Cardiac muscle cell (in vitro differentiated cells and primary cell): ENCODE measurements around the gene PCSK2. TPM values are rescaled to one million over a fixed set of nuclear protein-coding genes. Genes with fewer than 3 reads are reported as not detected.

Experiments used
- DNase-seq, 2 donors: peaks; one replicate each; pipeline versions ENCODE4 v3.0.0 to v3.0.0-alpha.2; 2010 to 2017; ENCODE audit warnings: low read depth in 1 of 2, low spot score in 1 of 2
- H3K27ac ChIP-seq: fragments of 200-600 bp; sonication (generic); 2 replicates; pipeline ENCODE4 v1.5.1; 2016
- H3K27me3 ChIP-seq: fragments of 200-600 bp; sonication (generic); 2 replicates; pipeline ENCODE4 v1.6.0; 2016; ENCODE audit warnings: control low read depth
- H3K36me3 ChIP-seq: fragments of 200-600 bp; sonication (generic); 2 replicates; pipeline ENCODE4 v1.5.1; 2016; ENCODE audit warnings: control low read depth
- H3K4me1 ChIP-seq: fragments of 200-600 bp; sonication (generic); 2 replicates; pipeline ENCODE4 v1.8.1; 2017; ENCODE audit warnings: low read depth, mild to moderate bottlenecking, mixed run types
- H3K4me3 ChIP-seq: fragments of 200-600 bp; sonication (generic); 2 replicates; pipeline ENCODE4 v1.5.1; 2016; ENCODE audit warnings: mild to moderate bottlenecking
- H3K9me3 ChIP-seq: fragments of 200-600 bp; sonication (generic); 2 replicates; pipeline ENCODE4 v1.5.1; 2017; ENCODE audit warnings: low read depth, mild to moderate bottlenecking, control low read depth
- CTCF ChIP-seq: IDR thresholded peaks from 2 replicates; pipeline ENCODE4 v1.5.1; 2012; ENCODE audit warnings: low read depth, mild to moderate bottlenecking, low read length
- polyA plus RNA-seq: library from polyadenylated mRNA; unstranded; fragments of >200 nt; fragmentation: Nextera tagmentation; extraction: Ambion mirVana; gene quantifications from 2 replicates; pipeline ENCODE4 v1.2.1, GENCODE V29; 2016
- total RNA-seq: library from RNA; depleted of rRNA; stranded (reverse); fragments of >200 nt; gene quantifications from 2 replicates; pipeline ENCODE4 v1.2.3, GENCODE V29; 2016

PCSK2 gene
- total and polyA plus RNA-seq, 2 experiments from 2014 or later = 0.12 to 0.66 TPM

GRCh38 chr20:17445543-17445942, 218.7 kb downstream of the PCSK2 start:
- H3K4me3 ChIP-seq = no peak overlapping the region
- no peaks in the 10 kb centered on the region for H3K9me3 ChIP-seq
- no peak for DNase-seq
- H3K27ac ChIP-seq = no peak overlapping the region
- no peaks in the 10 kb centered on the region for H3K27me3 ChIP-seq
- H3K36me3 ChIP-seq = no peaks in the 10 kb centered on the region
- TF ChIP-seq CTCF = no peak
- no peaks in the 10 kb centered on the region for H3K4me1 ChIP-seq

- Histone ChIP-seq H3K4me1 (no peaks in the 10 kb centered on the region), H3K4me3 (no peak overlapping the region), H3K27ac (no peak overlapping the region), H3K27me3 (no peaks in the 10 kb centered on the region), H3K36me3 (no peaks in the 10 kb centered on the region), H3K9me3 (no peaks in the 10 kb centered on the region)
- DNase-seq = no peak
- TF ChIP-seq CTCF = no peak
These were observed 219.3 kb downstream of the PCSK2 start for GRCh38 chr20:17446171-17446570.

- TF ChIP-seq CTCF = no peak
- no peak for DNase-seq
- no peaks in the 10 kb centered on the region for H3K9me3 ChIP-seq
These were observed 221.2 kb downstream of the PCSK2 start for GRCh38 chr20:17448071-17448470.

GRCh38 chr20:17449031-17449430, 222.2 kb downstream of the PCSK2 start:
- Histone ChIP-seq H3K27me3 (no peaks in the 10 kb centered on the region), H3K9me3 (no peaks in the 10 kb centered on the region), H3K27ac (no peak overlapping the region), H3K36me3 (no peaks in the 10 kb centered on the region), H3K4me3 (no peak overlapping the region), H3K4me1 (no peaks in the 10 kb centered on the region)
- TF ChIP-seq CTCF = no peak
- DNase-seq = no peak

More at GRCh38 chr20:17448071-17448470, 221.2 kb downstream of the PCSK2 start:
- Histone ChIP-seq H3K27me3 (no peaks in the 10 kb centered on the region), H3K27ac (no peak overlapping the region), H3K36me3 (no peaks in the 10 kb centered on the region), H3K4me3 (no peak overlapping the region), H3K4me1 (no peaks in the 10 kb centered on the region)

GRCh38 chr20:17452441-17452840, 225.6 kb downstream of the PCSK2 start:
- no peak for TF ChIP-seq CTCF
- no peak for DNase-seq
- H3K36me3 ChIP-seq = no peaks in the 10 kb centered on the region
- H3K4me1 ChIP-seq = no peaks in the 10 kb centered on the region
- H3K27ac ChIP-seq = no peak overlapping the region
- H3K27me3 ChIP-seq = no peaks in the 10 kb centered on the region
- no peak overlapping the region for H3K4me3 ChIP-seq
- no peaks in the 10 kb centered on the region for H3K9me3 ChIP-seq

- no peaks in the 10 kb centered on the region for H3K36me3 ChIP-seq
- no peak for DNase-seq
- no peak overlapping the region for H3K4me3 ChIP-seq
- no peak overlapping the region for H3K27ac ChIP-seq
- no peaks in the 10 kb centered on the region for H3K27me3 ChIP-seq
- no peak for TF ChIP-seq CTCF
- H3K9me3 ChIP-seq = no peaks in the 10 kb centered on the region
- no peaks in the 10 kb centered on the region for H3K4me1 ChIP-seq
These were observed 226.8 kb downstream of the PCSK2 start for GRCh38 chr20:17453592-17453991.
